ENCODE measurements around the gene ATG101. TPM values are rescaled to one million over a fixed set of nuclear protein-coding genes. Genes with fewer than 3 reads are reported as not detected.

ATG101 gene
- total RNA-seq, 1 donor from 2014 or later, result 19.8 TPM

DNA sequence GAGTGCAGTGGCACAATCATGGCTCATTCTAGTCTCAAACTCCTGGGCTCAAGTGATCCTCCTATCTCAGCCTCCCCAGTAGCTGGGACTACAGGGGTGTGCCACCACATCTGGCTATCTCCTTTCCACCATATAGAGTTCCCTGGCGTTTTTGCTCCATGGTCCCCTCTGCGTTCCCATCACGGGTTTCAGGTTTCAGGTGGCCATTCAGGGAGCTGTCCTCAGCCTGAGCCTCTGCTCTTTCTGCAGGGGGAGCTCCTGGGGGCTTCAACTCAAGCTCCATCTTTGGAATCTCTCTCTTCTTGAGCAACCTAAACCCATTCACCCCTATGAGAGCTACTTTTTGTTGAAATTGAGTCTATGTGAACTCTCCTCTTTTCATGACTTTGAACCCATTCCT is 21.3 kb downstream of the ATG101 start:
- peaks cover 11% of the 10 kb centered on the region for H3K27me3 Mint-ChIP-seq (ENCODE audit: insufficient read depth, low read depth)
- H3K36me3 Mint-ChIP-seq, result no peaks in the 10 kb centered on the region
- H2AFZ ChIP-seq (replicated peaks), result no peak overlapping the region
- no peak overlapping the region for H3K4me3 Mint-ChIP-seq
- DNase-seq (ENCODE audit: low spot score), result no peak
- no peaks in the 10 kb centered on the region for H3K27me3 ChIP-seq
- H3K27ac Mint-ChIP-seq, result no peak overlapping the region
- no peak overlapping the region for H3K4me2 ChIP-seq
- no peak overlapping the region for H3K4me3 ChIP-seq
- H3K36me3 ChIP-seq, result no peaks in the 10 kb centered on the region
- no peaks in the 10 kb centered on the region for H3K9me3 ChIP-seq (ENCODE audit: low read depth)
- no peaks in the 10 kb centered on the region for H3K4me1 ChIP-seq
- H3K27ac ChIP-seq, result no peak overlapping the region
- H3K9me3 Mint-ChIP-seq, result peaks cover 5% of the 10 kb centered on the region
- no peaks in the 10 kb centered on the region for H4K20me1 ChIP-seq (ENCODE audit: low read depth)
- TF ChIP-seq EZH2phosphoT487 (IDR thresholded peaks at IDR 0.05) (no peak), EZH2 (IDR thresholded peaks at IDR 0.05) (no peak)
- TF ChIP-seq, protein P1, sequence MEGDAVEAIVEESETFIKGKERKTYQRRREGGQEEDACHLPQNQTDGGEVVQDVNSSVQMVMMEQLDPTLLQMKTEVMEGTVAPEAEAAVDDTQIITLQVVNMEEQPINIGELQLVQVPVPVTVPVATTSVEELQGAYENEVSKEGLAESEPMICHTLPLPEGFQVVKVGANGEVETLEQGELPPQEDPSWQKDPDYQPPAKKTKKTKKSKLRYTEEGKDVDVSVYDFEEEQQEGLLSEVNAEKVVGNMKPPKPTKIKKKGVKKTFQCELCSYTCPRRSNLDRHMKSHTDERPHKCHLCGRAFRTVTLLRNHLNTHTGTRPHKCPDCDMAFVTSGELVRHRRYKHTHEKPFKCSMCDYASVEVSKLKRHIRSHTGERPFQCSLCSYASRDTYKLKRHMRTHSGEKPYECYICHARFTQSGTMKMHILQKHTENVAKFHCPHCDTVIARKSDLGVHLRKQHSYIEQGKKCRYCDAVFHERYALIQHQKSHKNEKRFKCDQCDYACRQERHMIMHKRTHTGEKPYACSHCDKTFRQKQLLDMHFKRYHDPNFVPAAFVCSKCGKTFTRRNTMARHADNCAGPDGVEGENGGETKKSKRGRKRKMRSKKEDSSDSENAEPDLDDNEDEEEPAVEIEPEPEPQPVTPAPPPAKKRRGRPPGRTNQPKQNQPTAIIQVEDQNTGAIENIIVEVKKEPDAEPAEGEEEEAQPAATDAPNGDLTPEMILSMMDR (IDR thresholded peaks at IDR 0.05), result no peak
- no peak overlapping the region for H3K9ac ChIP-seq
- H3K4me1 Mint-ChIP-seq, result peaks cover 6% of the 10 kb centered on the region
- H3K79me2 ChIP-seq (ENCODE audit: low read depth), result no peaks in the 10 kb centered on the region
- H3F3A ChIP-seq (ENCODE audit: low read depth), result no peaks in the 10 kb centered on the region

DNA sequence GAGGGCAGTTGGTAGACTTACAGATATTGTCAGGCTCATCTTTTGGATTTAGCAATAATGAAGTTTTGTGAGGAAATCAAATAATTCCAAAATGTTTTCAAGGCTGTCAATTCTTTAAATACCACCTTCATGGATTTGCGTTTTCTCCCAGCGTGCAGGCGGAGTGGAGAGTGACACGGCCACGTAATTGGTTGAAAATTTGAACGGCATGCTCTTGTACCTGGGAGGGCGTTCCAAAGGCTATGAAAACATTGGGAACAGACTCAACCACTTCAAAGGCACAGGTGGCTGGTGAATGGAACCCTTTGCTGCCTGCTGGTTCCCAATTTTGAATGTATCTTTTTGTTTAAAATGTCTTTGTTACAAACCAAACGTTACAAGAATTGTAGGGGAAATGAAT is 22.1 kb downstream of the ATG101 start:
- Mint-ChIP-seq H3K27me3 (ENCODE audit: insufficient read depth, low read depth) (peaks cover 13% of the 10 kb centered on the region), H3K9me3 (peaks cover 5% of the 10 kb centered on the region), H3K36me3 (no peaks in the 10 kb centered on the region), H3K4me1 (no peaks in the 10 kb centered on the region), H3K27ac (no peak overlapping the region), H3K4me3 (no peak overlapping the region)
- H3K27ac ChIP-seq, result no peak overlapping the region
- no peaks in the 10 kb centered on the region for H4K20me1 ChIP-seq (ENCODE audit: low read depth)
- no peak overlapping the region for H3K4me3 ChIP-seq
- no peak for DNase-seq (ENCODE audit: low spot score)
- H3K9ac ChIP-seq, result no peak overlapping the region
- no peak overlapping the region for H3K4me2 ChIP-seq
- no peaks in the 10 kb centered on the region for H3K9me3 ChIP-seq (ENCODE audit: low read depth)
- H2AFZ ChIP-seq (replicated peaks), result no peak overlapping the region
- no peaks in the 10 kb centered on the region for H3K79me2 ChIP-seq (ENCODE audit: low read depth)
- no peaks in the 10 kb centered on the region for H3F3A ChIP-seq (ENCODE audit: low read depth)
- H3K27me3 ChIP-seq, result peaks cover 5% of the 10 kb centered on the region
- TF ChIP-seq EZH2 (IDR thresholded peaks at IDR 0.05) (no peak), EZH2phosphoT487 (IDR thresholded peaks at IDR 0.05) (no peak)
- TF ChIP-seq, protein P1 (IDR thresholded peaks at IDR 0.05), result no peak
- no peaks in the 10 kb centered on the region for H3K4me1 ChIP-seq
- no peaks in the 10 kb centered on the region for H3K36me3 ChIP-seq

DNA sequence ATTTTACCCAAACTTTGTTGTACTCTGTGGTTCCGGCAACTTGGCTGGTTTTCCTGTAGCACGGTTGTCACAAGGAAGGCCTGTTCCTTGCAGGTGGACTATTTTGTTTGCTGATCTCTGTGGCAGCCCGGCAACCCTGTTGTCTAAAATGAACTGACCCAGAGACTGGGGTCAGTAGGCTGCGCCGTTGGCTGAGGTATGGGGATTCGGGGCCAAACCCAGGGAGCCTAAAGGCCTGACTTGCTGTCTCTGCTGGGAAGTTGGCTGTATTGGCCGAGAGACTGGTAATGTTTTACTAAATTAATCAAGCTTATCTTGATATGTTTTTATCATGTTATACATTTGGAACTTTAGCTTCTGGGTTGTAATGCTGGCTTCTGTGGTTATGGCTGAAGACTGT is 23.6 kb downstream of the ATG101 start:
- H3K27me3 Mint-ChIP-seq (ENCODE audit: insufficient read depth, low read depth), result peaks cover 20% of the 10 kb centered on the region
- Histone ChIP-seq H3K36me3 (no peaks in the 10 kb centered on the region), H2AFZ (replicated peaks) (no peak overlapping the region), H4K20me1 (ENCODE audit: low read depth) (no peaks in the 10 kb centered on the region), H3K9me3 (ENCODE audit: low read depth) (no peaks in the 10 kb centered on the region), H3F3A (ENCODE audit: low read depth) (no peaks in the 10 kb centered on the region), H3K27ac (no peak overlapping the region), H3K27me3 (peaks cover 20% of the 10 kb centered on the region), H3K4me1 (no peaks in the 10 kb centered on the region), H3K79me2 (ENCODE audit: low read depth) (no peaks in the 10 kb centered on the region), H3K9ac (no peak overlapping the region), H3K4me2 (no peak overlapping the region), H3K4me3 (no peak overlapping the region)
- H3K27ac Mint-ChIP-seq, result no peak overlapping the region
- H3K4me3 Mint-ChIP-seq, result no peak overlapping the region
- no peaks in the 10 kb centered on the region for H3K4me1 Mint-ChIP-seq
- H3K36me3 Mint-ChIP-seq, result no peaks in the 10 kb centered on the region
- TF ChIP-seq EZH2 (IDR thresholded peaks at IDR 0.05), result no peak
- TF ChIP-seq EZH2phosphoT487 (IDR thresholded peaks at IDR 0.05), result no peak
- TF ChIP-seq, protein P1 (IDR thresholded peaks at IDR 0.05), result no peak
- H3K9me3 Mint-ChIP-seq, result peaks cover 5% of the 10 kb centered on the region
- no peak for DNase-seq (ENCODE audit: low spot score)

Measured in neural progenitor cell (in vitro differentiated cells).